ENCODE measurements around the gene IRS1. TPM values are rescaled to one million over a fixed set of nuclear protein-coding genes. Genes with fewer than 3 reads are reported as not detected.

Gene IRS1
- total RNA-seq, 5 donors from 2014 or later (not counting 1 experiment from before 2014, with no cell fraction given) = 3.7 to 8.7 (median 6.7) TPM

DNA sequence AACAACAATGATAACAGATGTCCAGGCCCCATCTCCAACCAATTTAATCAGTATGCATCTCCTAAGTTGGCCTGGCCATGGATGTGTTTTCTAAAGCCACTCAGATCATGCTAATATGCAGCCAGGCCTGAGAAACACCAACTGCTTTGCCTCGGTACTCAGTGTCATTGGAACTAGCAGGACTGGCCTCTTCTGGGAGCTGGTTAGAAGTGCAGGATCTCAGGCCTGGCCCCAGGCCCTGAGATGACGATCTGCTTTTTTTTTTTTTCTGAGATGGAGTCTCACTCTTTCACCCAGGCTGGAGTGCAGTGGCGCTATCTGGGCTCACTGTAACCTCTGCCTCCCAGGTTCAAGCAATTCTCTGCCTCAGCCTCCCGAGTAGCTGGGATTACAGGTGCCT is 69.1 kb downstream of the IRS1 start:
- ATAC-seq (replicated peaks in 1 of 4) (no peak), DNase-seq (no peak)
- no peak overlapping the region for H3K27ac ChIP-seq (ENCODE audit: low read length)
- H3K4me3 Mint-ChIP-seq = no peak overlapping the region
- no peak overlapping the region for H3K27ac Mint-ChIP-seq
- H3K27me3 ChIP-seq (replicated peaks in 1 of 2; ENCODE audit: control insufficient read depth in 2 of 2, extremely low read depth in 1 of 2, insufficient read depth in 2 of 2, low read length in 1 of 2) = peaks cover 0 to 4% of the 10 kb centered on the region in 2 experiments
- 82% methylated on average over 1 of the region's 4 CpGs for WGBS (ENCODE audit: insufficient coverage)
- H3K36me3 Mint-ChIP-seq = no peaks in the 10 kb centered on the region
- CTCF ChIA-PET = no interaction called here
- no peaks in the 10 kb centered on the region for H3K9me3 ChIP-seq
- POLR2A ChIA-PET = no interaction called here
- no peaks in the 10 kb centered on the region for H3K36me3 ChIP-seq (ENCODE audit: control insufficient read depth in 2 of 2, extremely low read depth in 1 of 2, insufficient read depth in 1 of 2, low read length in 1 of 2)
- no peaks in the 10 kb centered on the region for H3K4me1 ChIP-seq (ENCODE audit: control insufficient read depth in 1 of 2, extremely low read depth in 1 of 2, insufficient read depth in 2 of 2, low read length in 2 of 2)
- no peaks in the 10 kb centered on the region for H3K9me3 Mint-ChIP-seq
- no peak overlapping the region for H3K4me3 ChIP-seq (ENCODE audit: control insufficient read depth in 1 of 2, extremely low read depth in 1 of 2, low read length in 1 of 2)
- H3K4me1 Mint-ChIP-seq = peaks cover 4 to 14% (median 6%) of the 10 kb centered on the region in 3 donors
- H3K27me3 Mint-ChIP-seq = peaks cover 0 to 6% of the 10 kb centered on the region in 2 donors

DNA sequence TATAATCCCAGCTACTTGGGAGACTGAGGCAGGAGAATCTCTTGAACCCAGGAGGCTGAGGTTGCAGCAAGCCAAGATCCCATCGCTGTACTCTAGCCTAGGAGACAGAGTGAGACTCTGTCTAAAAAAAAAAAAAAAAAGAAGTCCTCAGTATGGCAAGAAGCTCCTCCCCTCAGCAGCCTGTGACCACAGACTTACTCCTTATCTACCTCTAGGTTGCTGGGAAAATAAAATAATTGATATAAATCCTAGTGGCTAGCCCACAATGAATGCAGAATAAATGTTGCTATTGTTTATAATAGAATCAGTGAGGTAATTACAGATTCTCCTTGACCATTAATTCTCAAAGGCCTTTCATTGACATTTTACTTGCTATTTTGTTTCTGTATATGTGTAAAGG is 70.6 kb downstream of the IRS1 start:
- Mint-ChIP-seq H3K9me3 (no peaks in the 10 kb centered on the region), H3K4me3 (no peak overlapping the region), H3K27me3 (peaks cover 6 to 11% of the 10 kb centered on the region in 2 donors), H3K27ac (no peak overlapping the region), H3K36me3 (no peaks in the 10 kb centered on the region), H3K4me1 (peaks cover 4 to 10% (median 9%) of the 10 kb centered on the region in 3 donors)
- Histone ChIP-seq H3K27me3 (replicated peaks in 1 of 2; ENCODE audit: control insufficient read depth in 2 of 2, extremely low read depth in 1 of 2, insufficient read depth in 2 of 2, low read length in 1 of 2) (peaks cover 0 to 4% of the 10 kb centered on the region in 2 experiments), H3K9me3 (no peaks in the 10 kb centered on the region), H3K4me3 (ENCODE audit: control insufficient read depth in 1 of 2, extremely low read depth in 1 of 2, low read length in 1 of 2) (no peak overlapping the region), H3K27ac (ENCODE audit: low read length) (no peak overlapping the region), H3K4me1 (ENCODE audit: control insufficient read depth in 1 of 2, extremely low read depth in 1 of 2, insufficient read depth in 2 of 2, low read length in 2 of 2) (no peaks in the 10 kb centered on the region), H3K36me3 (ENCODE audit: control insufficient read depth in 2 of 2, extremely low read depth in 1 of 2, insufficient read depth in 1 of 2, low read length in 1 of 2) (no peaks in the 10 kb centered on the region)
- ChIA-PET CTCF (interaction anchor here in 1 of 2 donors (0.7 kb wide), 1 partner anchor 1145 kb away, joined by 3 read pairs; no protein-coding TSS in a partner anchor), POLR2A (interaction anchor here in 1 of 2 donors (0.6 kb wide), 1 partner anchor 44 kb away, joined by 3 read pairs; no protein-coding TSS in a partner anchor)
- DNase-seq (no peak), ATAC-seq (replicated peaks in 1 of 4) (no peak)
- no CpG with 5 or more reads among the region's 1 CpG for WGBS (ENCODE audit: insufficient coverage)

- ChIA-PET POLR2A (no interaction called here), CTCF (no interaction called here)
- Mint-ChIP-seq H3K27ac (no peak overlapping the region), H3K36me3 (no peaks in the 10 kb centered on the region), H3K4me3 (no peak overlapping the region), H3K27me3 (peaks cover 9 to 11% of the 10 kb centered on the region in 2 donors), H3K4me1 (peaks cover 0 to 9% (median 8%) of the 10 kb centered on the region in 3 donors), H3K9me3 (no peaks in the 10 kb centered on the region)
- Histone ChIP-seq H3K4me1 (ENCODE audit: control insufficient read depth in 1 of 2, extremely low read depth in 1 of 2, insufficient read depth in 2 of 2, low read length in 2 of 2) (no peaks in the 10 kb centered on the region), H3K9me3 (no peaks in the 10 kb centered on the region), H3K27ac (ENCODE audit: low read length) (no peak overlapping the region), H3K36me3 (ENCODE audit: control insufficient read depth in 2 of 2, extremely low read depth in 1 of 2, insufficient read depth in 1 of 2, low read length in 1 of 2) (no peaks in the 10 kb centered on the region), H3K27me3 (replicated peaks in 1 of 2; ENCODE audit: control insufficient read depth in 2 of 2, extremely low read depth in 1 of 2, insufficient read depth in 2 of 2, low read length in 1 of 2) (peaks cover 0 to 4% of the 10 kb centered on the region in 2 experiments), H3K4me3 (ENCODE audit: control insufficient read depth in 1 of 2, extremely low read depth in 1 of 2, low read length in 1 of 2) (no peak overlapping the region)
- ATAC-seq (replicated peaks in 1 of 4) (no peak), DNase-seq (no peak)
- WGBS (ENCODE audit: insufficient coverage) = no CpG with 5 or more reads among the region's 1 CpG
These were observed 72.4 kb downstream of the IRS1 start for GRCh38 chr2:226727251-226727650.

DNA sequence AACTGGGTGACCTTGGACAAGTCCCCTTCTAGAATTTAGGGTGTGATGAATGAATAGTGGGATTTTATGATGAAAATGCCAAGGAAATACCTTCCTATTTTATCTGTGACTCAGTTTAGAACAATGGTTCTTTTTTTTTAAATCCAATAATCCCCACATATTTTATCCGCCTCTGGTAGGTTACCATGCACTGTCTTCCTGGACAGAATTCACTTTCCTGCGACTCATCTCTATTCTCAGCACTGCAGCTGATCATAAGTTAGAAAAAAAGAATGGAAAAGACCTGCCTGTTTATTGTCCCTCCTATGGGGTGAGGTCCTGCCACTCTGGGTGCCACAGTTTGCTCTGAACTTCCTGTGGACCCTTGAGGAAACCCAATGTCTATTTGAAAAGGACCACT is 73.1 kb downstream of the IRS1 start:
- peaks cover 9 to 11% of the 10 kb centered on the region in 2 donors for H3K27me3 Mint-ChIP-seq
- no peak overlapping the region for H3K4me3 ChIP-seq (ENCODE audit: control insufficient read depth in 1 of 2, extremely low read depth in 1 of 2, low read length in 1 of 2)
- peaks cover 0 to 5% of the 10 kb centered on the region in 2 experiments for H3K27me3 ChIP-seq (replicated peaks in 1 of 2; ENCODE audit: control insufficient read depth in 2 of 2, extremely low read depth in 1 of 2, insufficient read depth in 2 of 2, low read length in 1 of 2)
- no peak for ATAC-seq (replicated peaks in 1 of 4)
- H3K4me1 ChIP-seq (ENCODE audit: control insufficient read depth in 1 of 2, extremely low read depth in 1 of 2, insufficient read depth in 2 of 2, low read length in 2 of 2) = no peaks in the 10 kb centered on the region
- no peak overlapping the region for H3K4me3 Mint-ChIP-seq
- no peaks in the 10 kb centered on the region for H3K9me3 Mint-ChIP-seq
- no peaks in the 10 kb centered on the region for H3K36me3 Mint-ChIP-seq
- no peaks in the 10 kb centered on the region for H3K9me3 ChIP-seq
- no peaks in the 10 kb centered on the region for H3K36me3 ChIP-seq (ENCODE audit: control insufficient read depth in 2 of 2, extremely low read depth in 1 of 2, insufficient read depth in 1 of 2, low read length in 1 of 2)
- DNase-seq = no peak
- H3K27ac ChIP-seq (ENCODE audit: low read length) = no peak overlapping the region
- ChIA-PET POLR2A (no interaction called here), CTCF (no interaction called here)
- peaks cover 0 to 9% (median 8%) of the 10 kb centered on the region in 3 donors for H3K4me1 Mint-ChIP-seq
- H3K27ac Mint-ChIP-seq = no peak overlapping the region
- WGBS (ENCODE audit: insufficient coverage) = no CpG with 5 or more reads among the region's 2 CpGs

DNA sequence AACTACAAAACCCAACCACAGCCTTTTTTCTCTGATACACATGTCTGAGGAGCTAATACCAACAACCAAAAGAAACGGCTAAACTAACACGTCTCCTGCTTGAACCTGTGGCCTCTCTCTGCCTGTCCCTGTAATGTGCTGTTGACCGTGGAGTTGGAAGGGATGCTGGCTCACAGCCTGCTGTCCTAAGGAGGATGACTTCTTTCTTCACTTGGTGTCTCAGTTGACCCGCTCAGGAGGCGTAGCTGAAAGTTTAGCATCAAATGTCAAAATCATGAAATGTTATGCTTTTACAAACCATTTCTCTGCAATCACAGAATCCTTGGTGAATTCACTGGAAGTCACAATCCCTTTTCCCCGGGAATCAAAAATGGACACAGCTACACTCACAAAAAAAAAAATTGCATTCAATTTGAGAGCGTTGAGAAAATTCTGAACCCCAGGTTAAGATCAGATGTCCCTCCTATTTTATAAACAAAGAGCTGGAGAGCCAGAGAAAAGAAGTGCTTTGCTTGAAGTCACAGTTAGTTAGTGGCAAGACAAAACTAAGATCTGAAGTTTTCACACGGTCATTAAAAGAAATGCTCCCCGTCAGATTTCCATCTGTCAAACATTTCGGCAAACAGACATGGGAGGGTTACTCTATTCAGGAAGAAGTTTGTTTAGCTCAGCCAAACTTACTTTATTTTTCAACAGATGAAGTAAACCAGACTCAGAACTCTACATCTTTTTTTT is 74.3 kb downstream of the IRS1 start:
- Histone ChIP-seq H3K36me3 (ENCODE audit: control insufficient read depth in 2 of 2, extremely low read depth in 1 of 2, insufficient read depth in 1 of 2, low read length in 1 of 2) (no peaks in the 10 kb centered on the region), H3K4me3 (ENCODE audit: control insufficient read depth in 1 of 2, extremely low read depth in 1 of 2, low read length in 1 of 2) (no peak overlapping the region), H3K4me1 (ENCODE audit: control insufficient read depth in 1 of 2, extremely low read depth in 1 of 2, insufficient read depth in 2 of 2, low read length in 2 of 2) (no peaks in the 10 kb centered on the region), H3K27ac (ENCODE audit: low read length) (no peak overlapping the region), H3K9me3 (no peaks in the 10 kb centered on the region), H3K27me3 (replicated peaks in 1 of 2; ENCODE audit: control insufficient read depth in 2 of 2, extremely low read depth in 1 of 2, insufficient read depth in 2 of 2, low read length in 1 of 2) (peaks cover 0 to 13% of the 10 kb centered on the region in 2 experiments)
- ChIA-PET POLR2A (interaction anchor here in 1 of 2 donors (0.7 to 0.8 kb wide), 2 partner anchors 13 to 279 kb away, joined by 3 read pairs; no protein-coding TSS in a partner anchor), CTCF (no interaction called here)
- no peak for ATAC-seq (replicated peaks in 1 of 4)
- DNase-seq = no peak
- 83% methylated on average over 5 of the region's 10 CpGs for WGBS (ENCODE audit: insufficient coverage)
- Mint-ChIP-seq H3K27ac (no peak overlapping the region), H3K36me3 (no peaks in the 10 kb centered on the region), H3K4me1 (peaks cover 0 to 9% (median 8%) of the 10 kb centered on the region in 3 donors), H3K4me3 (peak overlapping the region in 1 of 3 donors; percentile 49), H3K27me3 (peaks cover 11 to 17% of the 10 kb centered on the region in 2 donors), H3K9me3 (no peaks in the 10 kb centered on the region)

DNA sequence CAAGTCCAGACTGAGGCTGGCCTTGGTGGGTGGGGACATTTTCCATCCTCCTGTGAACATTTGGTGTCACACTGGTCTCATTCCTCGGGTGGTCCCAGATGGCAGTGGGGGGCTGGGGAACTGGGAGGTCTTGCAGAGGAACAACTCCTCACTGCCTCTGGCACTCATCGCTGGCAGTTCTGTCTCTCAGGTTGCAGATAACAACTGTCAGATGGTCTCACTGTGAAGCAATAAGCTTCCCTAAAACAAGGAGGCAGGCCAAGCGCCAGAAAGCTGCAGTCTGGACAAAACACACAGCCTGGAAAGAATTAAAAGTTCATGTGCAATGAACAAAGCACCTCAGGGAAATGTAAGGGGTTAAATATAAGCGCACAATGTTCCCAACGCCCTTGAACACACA is 78.1 kb downstream of the IRS1 start:
- H3K27ac ChIP-seq (ENCODE audit: low read length) = no peak overlapping the region
- CTCF ChIA-PET = no interaction called here
- H3K4me1 Mint-ChIP-seq = peaks cover 0 to 9% (median 6%) of the 10 kb centered on the region in 3 donors
- ATAC-seq (replicated peaks in 1 of 4) (no peak), DNase-seq (no peak)
- no peaks in the 10 kb centered on the region for H3K36me3 ChIP-seq (ENCODE audit: control insufficient read depth in 2 of 2, extremely low read depth in 1 of 2, insufficient read depth in 1 of 2, low read length in 1 of 2)
- H3K4me3 ChIP-seq (ENCODE audit: control insufficient read depth in 1 of 2, extremely low read depth in 1 of 2, low read length in 1 of 2) = no peak overlapping the region
- no peaks in the 10 kb centered on the region for H3K36me3 Mint-ChIP-seq
- H3K27ac Mint-ChIP-seq = no peak overlapping the region
- peaks cover 0 to 13% of the 10 kb centered on the region in 2 experiments for H3K27me3 ChIP-seq (replicated peaks in 1 of 2; ENCODE audit: control insufficient read depth in 2 of 2, extremely low read depth in 1 of 2, insufficient read depth in 2 of 2, low read length in 1 of 2)
- 67% methylated on average over 3 of the region's 5 CpGs for WGBS (ENCODE audit: insufficient coverage)
- H3K4me3 Mint-ChIP-seq = no peak overlapping the region
- no peaks in the 10 kb centered on the region for H3K9me3 Mint-ChIP-seq
- H3K27me3 Mint-ChIP-seq = peaks cover 15 to 17% of the 10 kb centered on the region in 2 donors
- no peaks in the 10 kb centered on the region for H3K9me3 ChIP-seq
- POLR2A ChIA-PET = no interaction called here
- no peaks in the 10 kb centered on the region for H3K4me1 ChIP-seq (ENCODE audit: control insufficient read depth in 1 of 2, extremely low read depth in 1 of 2, insufficient read depth in 2 of 2, low read length in 2 of 2)

Measured in T-cell (primary cell).